Esophagus squamous epithelium (tissue), 5 donors: ENCODE measurements around the gene ADD1. TPM values are rescaled to one million over a fixed set of nuclear protein-coding genes. Genes with fewer than 3 reads are reported as not detected.

Experiments
- DNase-seq: peaks from one replicate; lab custom pipeline; 2025; lab: John Stamatoyannopoulos, UW
- H3K27ac ChIP-seq, 4 donors: fragments of 200-600 bp; sonication (generic); one replicate each; pipeline ENCODE4 v1.5.1; 2016 to 2019; ENCODE audit warnings: mild to moderate bottlenecking in 1 of 4
- H3K27me3 ChIP-seq, 4 donors: fragments of 200-600 bp; sonication (generic); 1 replicate in 3 of 4; 2 replicates in 1 of 4; pipeline versions ENCODE4 v1.5.1 to v1.6.0; 2017 to 2021; ENCODE audit warnings: antibody characterized with exemption in 1 of 4
- H3K36me3 ChIP-seq, 3 donors: fragments of 200-600 bp; sonication (generic); one replicate each; pipeline ENCODE4 v1.5.1; 2016 to 2019
- H3K4me1 ChIP-seq, 3 donors: fragments of 200-600 bp; sonication (generic); one replicate each; pipeline ENCODE4 v1.5.1; 2017 to 2019
- H3K4me3 ChIP-seq, 4 donors: fragments of 200-600 bp; sonication (generic); 1 replicate in 3 of 4; 2 replicates in 1 of 4; pipeline ENCODE4 v1.5.1; 2016 to 2019; ENCODE audit warnings: mild to moderate bottlenecking in 2 of 4, moderate library complexity in 1 of 4
- H3K9me3 ChIP-seq, 3 donors: fragments of 200-600 bp; sonication (generic); one replicate each; pipeline ENCODE4 v1.5.1; 2016 to 2019
- CTCF ChIP-seq, 6 experiments: fragments of 450-650 bp in 4 of 6; fragments of 200-600 bp in 2 of 6; sonication (generic) in 2 of 6; IDR thresholded peaks; one replicate each; pipeline ENCODE4 v1.5.1; 2016 to 2019; ENCODE audit warnings: antibody characterized with exemption in 6 of 6, mild to moderate bottlenecking in 4 of 6, moderate library complexity in 4 of 6
- POLR2A ChIP-seq, 4 donors: fragments of 450-650 bp; IDR thresholded peaks; one replicate each; pipeline ENCODE4 v1.6.1; 2017; ENCODE audit warnings: antibody characterized with exemption in 4 of 4, mild to moderate bottlenecking in 4 of 4, moderate library complexity in 3 of 4
- WGBS, 2 donors: methylation state at CpG; one replicate each; pipeline ENCODE4 v1.1.5; 2018; 5-methylcytosine and 5-hydroxymethylcytosine counted together
- intact Hi-C: fragments of 100-400 bp; cut with DNase I; formaldehyde crosslinking; loops from one replicate; pipeline ENCODE4 v1.15.0; 2022
- total RNA-seq, 4 donors: library from RNA; depleted of rRNA; stranded (reverse); fragments of >200 nt; gene quantifications; one replicate each; pipeline ENCODE4 v1.1.0, GENCODE V29; 2016
- donor health status: DM: yes; HTN: yes; CAD: no.

Gene ADD1
- total RNA-seq, 4 donors from 2014 or later = 81.7 to 144 (median 103) TPM

GRCh38 chr4:2804449-2804972, 39.1 kb upstream of the ADD1 start:
- Histone ChIP-seq H3K27me3 (no peaks in the 10 kb centered on the region), H3K4me3 (no peak overlapping the region), H3K36me3 (no peaks in the 10 kb centered on the region), H3K4me1 (peaks cover 65 to 95% (median 88%) of the 10 kb centered on the region in 3 donors), H3K27ac (peak overlapping the region in 3 of 4 donors; percentile 73 to 91 (median 82)), H3K9me3 (no peaks in the 10 kb centered on the region)
- TF ChIP-seq POLR2A (IDR thresholded peaks at IDR 0.05) = no peak
- TF ChIP-seq CTCF (IDR thresholded peaks at IDR 0.05) = no peak
- 66 to 85% methylated on average over 8 to 9 of the region's 10 CpGs for WGBS, 2 donors
- intact Hi-C loops = no loop called here
- DNase-seq = no peak

- H3K9me3 ChIP-seq = no peaks in the 10 kb centered on the region
- peaks cover 61 to 95% (median 88%) of the 10 kb centered on the region in 3 donors for H3K4me1 ChIP-seq
- no peaks in the 10 kb centered on the region for H3K36me3 ChIP-seq
- 71 to 75% methylated on average over 5 to 12 of the region's 13 CpGs for WGBS, 2 donors
- H3K4me3 ChIP-seq = peak overlapping the region in 1 of 4 donors; percentile 40
- intact Hi-C loops = no loop called here
- H3K27me3 ChIP-seq = no peaks in the 10 kb centered on the region
- DNase-seq = no peak
- H3K27ac ChIP-seq = peak overlapping the region; percentile 57 to 91 (median 78)
- TF ChIP-seq POLR2A (IDR thresholded peaks at IDR 0.05) (no peak), CTCF (IDR thresholded peaks at IDR 0.05) (no peak)
Measured at GRCh38 chr4:2804973-2805501, 38.6 kb upstream of the ADD1 start.

GRCh38 chr4:2805712-2806389, 37.8 kb upstream of the ADD1 start:
- no peak for DNase-seq
- Histone ChIP-seq H3K36me3 (no peaks in the 10 kb centered on the region), H3K9me3 (no peaks in the 10 kb centered on the region), H3K4me1 (peaks cover 58 to 95% (median 88%) of the 10 kb centered on the region in 3 donors), H3K27ac (peak overlapping the region; percentile 57 to 91 (median 78)), H3K4me3 (peak overlapping the region in 1 of 4 donors; percentile 40), H3K27me3 (no peaks in the 10 kb centered on the region)
- WGBS, 2 donors = 20 to 23% methylated on average over 5 to 9 of the region's 20 CpGs
- intact Hi-C loops = no loop called here
- no peak for TF ChIP-seq POLR2A (IDR thresholded peaks at IDR 0.05)
- TF ChIP-seq CTCF (IDR thresholded peaks at IDR 0.05) = no peak

- TF ChIP-seq CTCF (IDR thresholded peaks at IDR 0.05) (no peak), POLR2A (IDR thresholded peaks at IDR 0.05) (no peak)
- Histone ChIP-seq H3K4me3 (peak overlapping the region in 1 of 4 donors; percentile 1), H3K27ac (peak overlapping the region; percentile 57 to 91 (median 78)), H3K4me1 (peaks cover 58 to 95% (median 88%) of the 10 kb centered on the region in 3 donors), H3K27me3 (no peaks in the 10 kb centered on the region), H3K9me3 (no peaks in the 10 kb centered on the region), H3K36me3 (no peaks in the 10 kb centered on the region)
- intact Hi-C loops = no loop called here
- DNase-seq = no peak
- 50 to 57% methylated on average over 14 to 15 of the region's 28 CpGs for WGBS, 2 donors
Measured at GRCh38 chr4:2806390-2807355, 37.0 kb upstream of the ADD1 start.
